Kidney (tissue), 14 donors: ENCODE data around the gene NLGN1. TPM values are rescaled to one million over a fixed set of nuclear protein-coding genes. Genes with fewer than 3 reads are reported as not detected.

Source experiments
- DNase-seq, 5 donors: peaks; one replicate each; pipeline ENCODE4 v3.0.0-alpha.2; 2013 to 2020
- FAIRE-seq: peaks from 2 replicates; lab custom pipeline; 2012; peaks lifted over from hg19 to GRCh38; lab: Jason Lieb, UNC
- H3K27ac ChIP-seq, 2 donors: one replicate each; pipeline ENCODE4 v1.7.0; 2013; ENCODE audit warnings: low read depth in 2 of 2, low read length in 2 of 2, inconsistent platforms in 1 of 2
- H3K27me3 ChIP-seq: one replicate; pipeline ENCODE4 v1.7.1; 2013; ENCODE audit warnings: low read length, inconsistent platforms; ENCODE audit not compliant: control insufficient read depth, insufficient read depth
- H3K36me3 ChIP-seq, 3 donors: one replicate each; pipeline versions ENCODE4 v1.7.0 to v1.7.1; 2013; ENCODE audit warnings: low read length in 3 of 3, control low read depth in 1 of 3, inconsistent platforms in 1 of 3; ENCODE audit not compliant: insufficient read depth in 3 of 3, control insufficient read depth in 2 of 3
- H3K4me1 ChIP-seq, 3 donors: one replicate each; pipeline versions ENCODE4 v1.7.0 to v1.7.1; 2013; ENCODE audit warnings: low read length in 3 of 3, inconsistent platforms in 1 of 3, low read depth in 1 of 3; ENCODE audit not compliant: control insufficient read depth in 2 of 3, insufficient read depth in 2 of 3
- H3K4me3 ChIP-seq, 3 donors: one replicate each; pipeline versions ENCODE4 v1.7.0 to v1.8.1; 2013; ENCODE audit warnings: low read length in 3 of 3, control low read depth in 1 of 3, inconsistent platforms in 1 of 3
- H3K9ac ChIP-seq, 3 donors: one replicate each; pipeline versions ENCODE4 v1.7.0 to v1.7.1; 2013; ENCODE audit warnings: low read length in 3 of 3, control low read depth in 1 of 3, inconsistent platforms in 1 of 3
- H3K9me3 ChIP-seq, 3 donors: one replicate each; pipeline versions ENCODE4 v1.7.0 to v1.7.1; 2013; ENCODE audit warnings: low read length in 3 of 3, control low read depth in 1 of 3, inconsistent platforms in 1 of 3; ENCODE audit not compliant: control insufficient read depth in 2 of 3, insufficient read depth in 1 of 3
- CTCF ChIP-seq: IDR thresholded peaks from 3 replicates; pipeline ENCODE4 v1.5.1; 2012; ENCODE audit warnings: mild to moderate bottlenecking, moderate library complexity, borderline replicate concordance; ENCODE audit not compliant: insufficient read depth; ENCODE audit errors: extremely low read depth
- intact Hi-C: fragments of 100-400 bp; cut with DNase I; formaldehyde crosslinking; loops from one replicate; pipeline ENCODE4 v1.11.1; 2022
- polyA plus RNA-seq: library from polyadenylated mRNA; stranded (reverse); fragments of 350-450 nt; fragmentation: Illumina TruSeq; extraction: RNeasy Lipid Tissue Mini Kit (QIAGEN cat#74804); gene quantifications from one replicate; pipeline ENCODE4 v1.2.3, GENCODE V29; 2014; ENCODE audit warnings: low read depth, low replicate concordance; ENCODE audit not compliant: insufficient read depth
- total RNA-seq: library from RNA; stranded (reverse); fragmentation: NEBNext Ultra II Directional; extraction: Animal tissue kit (Norgen Biotek cat#: 25700); gene quantifications from one replicate; pipeline ENCODE4 v1.2.1, GENCODE V29; 2021
- donor health status: control.
- donor health status: control.
- donor health status: control.
- donor health status: control.
- donor health status: control.
- donor health status: DM: yes; HTN: yes; CAD: no.
- donor health status: Normal renal cell carcinoma (clear cell type).

Gene NLGN1
- total and polyA plus RNA-seq, 2 donors from 2014 or later = 0.49 to 19.4 TPM

GRCh38 chr3:174308736-174309135 lies 911.2 kb downstream of the NLGN1 start:
- H3K4me3 ChIP-seq = no peak overlapping the region
- no peaks in the 10 kb centered on the region for H3K36me3 ChIP-seq
- DNase-seq = no peak
- no peak overlapping the region for H3K9ac ChIP-seq
- H3K9me3 ChIP-seq = no peaks in the 10 kb centered on the region
- no peak for TF ChIP-seq CTCF
- H3K27me3 ChIP-seq = no peaks in the 10 kb centered on the region
- H3K27ac ChIP-seq = no peak overlapping the region
- FAIRE-seq = no peak
- intact Hi-C loops = no loop called here
- H3K4me1 ChIP-seq = no peaks in the 10 kb centered on the region

GRCh38 chr3:174310475-174310983 lies 913.0 kb downstream of the NLGN1 start:
- FAIRE-seq (no peak), DNase-seq (no peak)
- Histone ChIP-seq H3K27ac (no peak overlapping the region), H3K9ac (no peak overlapping the region), H3K36me3 (no peaks in the 10 kb centered on the region), H3K4me1 (no peaks in the 10 kb centered on the region), H3K4me3 (no peak overlapping the region), H3K27me3 (no peaks in the 10 kb centered on the region), H3K9me3 (no peaks in the 10 kb centered on the region)
- intact Hi-C loops = no loop called here
- no peak for TF ChIP-seq CTCF

- no peak overlapping the region for H3K9ac ChIP-seq
- peaks cover 0 to 3% (median 0%) of the 10 kb centered on the region in 3 donors for H3K9me3 ChIP-seq
- no peaks in the 10 kb centered on the region for H3K4me1 ChIP-seq
- no peak overlapping the region for H3K4me3 ChIP-seq
- no peak for TF ChIP-seq CTCF
- DNase-seq (no peak), FAIRE-seq (no peak)
- no peaks in the 10 kb centered on the region for H3K27me3 ChIP-seq
- H3K36me3 ChIP-seq = no peaks in the 10 kb centered on the region
- no peak overlapping the region for H3K27ac ChIP-seq
- intact Hi-C loops = no loop called here
These were observed 917.7 kb downstream of the NLGN1 start for GRCh38 chr3:174315225-174315624.

GRCh38 chr3:174317005-174317404 lies 919.5 kb downstream of the NLGN1 start:
- Histone ChIP-seq H3K27me3 (no peaks in the 10 kb centered on the region), H3K27ac (no peak overlapping the region), H3K4me1 (no peaks in the 10 kb centered on the region), H3K9me3 (peaks cover 0 to 3% (median 0%) of the 10 kb centered on the region in 3 donors), H3K36me3 (no peaks in the 10 kb centered on the region), H3K4me3 (no peak overlapping the region), H3K9ac (no peak overlapping the region)
- DNase-seq (no peak), FAIRE-seq (no peak)
- intact Hi-C loops = no loop called here
- no peak for TF ChIP-seq CTCF
